Measurements from ENCODE around the gene RTP3.
A peak's percentile ranks its signal among the peaks of the same experiment; 100 is the strongest.

RTP3 gene

GRCh38 chr3:46509661-46510187, 11.9 kb downstream of the RTP3 start:
- no peaks in the 10 kb centered on the region for H3K36me3 ChIP-seq (replicated peaks)
- no peak for DNase-seq
- no peaks in the 10 kb centered on the region for H3K27me3 ChIP-seq (replicated peaks)
- TF ChIP-seq CTCF (IDR thresholded peaks at IDR 0.05; ENCODE audit: low read depth, low read length, missing control alignments), result no peak
- H3K4me3 ChIP-seq (ENCODE audit: low read depth, low read length), result no peak overlapping the region
- no peak overlapping the region for H3K27ac ChIP-seq
- in situ Hi-C loops (cut with HindIII; ENCODE audit: low pct_ligation_motif_present, low sequenced_read_pairs), result no loop called here

- in situ Hi-C loops (cut with HindIII; ENCODE audit: low pct_ligation_motif_present, low sequenced_read_pairs), result no loop called here
- H3K4me3 ChIP-seq (ENCODE audit: low read depth, low read length), result no peak overlapping the region
- no peak for DNase-seq
- no peaks in the 10 kb centered on the region for H3K27me3 ChIP-seq (replicated peaks)
- no peaks in the 10 kb centered on the region for H3K36me3 ChIP-seq (replicated peaks)
- H3K27ac ChIP-seq, result no peak overlapping the region
- no peak for TF ChIP-seq CTCF (IDR thresholded peaks at IDR 0.05; ENCODE audit: low read depth, low read length, missing control alignments)
Observed at GRCh38 chr3:46512191-46512749, 14.5 kb downstream of the RTP3 start.

GRCh38 chr3:46516521-46516920, 18.7 kb downstream of the RTP3 start:
- Histone ChIP-seq H3K27me3 (replicated peaks) (no peaks in the 10 kb centered on the region), H3K27ac (peak overlapping the region; percentile 79), H3K36me3 (replicated peaks) (no peaks in the 10 kb centered on the region), H3K4me3 (ENCODE audit: low read depth, low read length) (no peak overlapping the region)
- in situ Hi-C loops (cut with HindIII; ENCODE audit: low pct_ligation_motif_present, low sequenced_read_pairs), result no loop called here
- no peak for TF ChIP-seq CTCF (IDR thresholded peaks at IDR 0.05; ENCODE audit: low read depth, low read length, missing control alignments)
- DNase-seq, result peak; percentile 31

GRCh38 chr3:46517016-46517783, 19.4 kb downstream of the RTP3 start:
- TF ChIP-seq CTCF (IDR thresholded peaks at IDR 0.05; ENCODE audit: low read depth, low read length, missing control alignments), result no peak
- in situ Hi-C loops (cut with HindIII; ENCODE audit: low pct_ligation_motif_present, low sequenced_read_pairs), result no loop called here
- Histone ChIP-seq H3K27me3 (replicated peaks) (no peaks in the 10 kb centered on the region), H3K27ac (peak overlapping the region; percentile 79), H3K36me3 (replicated peaks) (no peaks in the 10 kb centered on the region), H3K4me3 (ENCODE audit: low read depth, low read length) (no peak overlapping the region)
- DNase-seq, result peak; percentile 87

- no peak for TF ChIP-seq CTCF (IDR thresholded peaks at IDR 0.05; ENCODE audit: low read depth, low read length, missing control alignments)
- Histone ChIP-seq H3K4me3 (ENCODE audit: low read depth, low read length) (no peak overlapping the region), H3K36me3 (replicated peaks) (no peaks in the 10 kb centered on the region), H3K27me3 (replicated peaks) (no peaks in the 10 kb centered on the region), H3K27ac (peak overlapping the region; percentile 25)
- in situ Hi-C loops (cut with HindIII; ENCODE audit: low pct_ligation_motif_present, low sequenced_read_pairs), result no loop called here
- DNase-seq, result no peak
Observed at GRCh38 chr3:46517784-46518181, 20.0 kb downstream of the RTP3 start.

All from brain microvascular endothelial cell (primary cell).